SK-MEL-5 (cell line): ENCODE results near the gene DNMT3A. TPM values are rescaled to one million over a fixed set of nuclear protein-coding genes. Genes with fewer than 3 reads are reported as not detected.

Experiments
- DNase-seq: peaks from one replicate; pipeline ENCODE4 v3.0.0-alpha.2; 2016; ENCODE audit warnings: low read depth, low spot score
- in situ Hi-C: cut with HindIII; loops from 2 replicates; pipeline ENCODE4 v1.10.0; 2016; ENCODE audit warnings: low sequenced_read_pairs, high pct_unique_total_duplicates, low pct_unique_long_range_greater_than_20kb
- total RNA-seq: library from RNA; depleted of rRNA; stranded (reverse); fragments of >200 nt; shearing (Covaris generic); gene quantifications from 2 replicates; pipeline ENCODE4 v1.2.3, GENCODE V29; 2014

DNMT3A gene
- total RNA-seq, 1 experiment from 2014 or later = 11.8 TPM

DNA sequence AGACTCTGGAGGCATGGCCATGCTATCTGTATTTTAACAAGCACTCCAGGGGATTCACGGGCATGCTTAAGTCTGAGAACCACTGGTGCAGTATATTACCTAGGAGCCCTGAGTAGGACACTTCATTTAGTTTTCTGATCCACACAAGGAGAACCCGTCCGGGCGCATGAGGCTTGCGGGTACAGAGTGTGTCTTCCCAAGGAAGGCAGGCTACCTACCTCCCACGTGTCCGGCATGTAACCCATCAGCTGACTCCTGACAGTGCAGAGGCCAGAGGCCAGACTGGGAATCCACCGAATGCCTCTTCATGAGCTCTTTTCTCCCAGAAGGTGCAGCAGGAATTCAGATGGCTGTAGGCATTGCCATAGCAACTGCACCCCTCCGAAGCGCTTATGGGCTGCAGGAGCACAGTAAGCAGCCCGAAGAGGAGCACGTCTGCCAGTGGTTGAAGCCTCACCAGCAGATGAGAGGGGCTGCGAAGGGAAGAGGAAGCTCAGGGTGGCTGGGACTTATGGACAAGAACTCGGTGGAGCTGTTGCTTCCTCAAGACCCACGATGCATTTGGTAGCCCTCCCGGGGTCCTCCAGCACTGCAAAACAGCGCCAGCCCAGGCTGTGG, 33.8 kb upstream of the DNMT3A start:
- DNase-seq = no peak
- in situ Hi-C loops = no loop called here

DNA sequence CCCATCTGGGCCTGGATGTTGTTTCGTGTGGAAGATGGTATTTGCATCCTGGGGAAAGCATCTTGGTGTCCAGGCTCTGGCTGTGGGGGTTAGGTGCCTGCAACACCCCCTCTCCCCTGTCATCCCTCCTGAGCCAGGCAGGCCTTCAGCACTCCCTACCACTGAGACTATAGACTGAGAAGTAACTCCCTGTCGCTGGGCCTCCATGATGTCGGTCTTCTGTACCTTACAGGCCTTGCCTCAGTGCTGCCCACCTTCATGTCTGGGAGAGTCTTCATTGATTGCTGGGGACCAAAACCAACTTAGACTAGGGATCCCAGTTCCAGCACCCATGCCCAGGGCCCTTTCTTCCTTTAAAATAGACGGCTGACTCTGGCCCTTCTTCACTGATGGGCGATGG, 33.1 kb upstream of the DNMT3A start:
- in situ Hi-C loops = no loop called here
- DNase-seq = no peak

DNA sequence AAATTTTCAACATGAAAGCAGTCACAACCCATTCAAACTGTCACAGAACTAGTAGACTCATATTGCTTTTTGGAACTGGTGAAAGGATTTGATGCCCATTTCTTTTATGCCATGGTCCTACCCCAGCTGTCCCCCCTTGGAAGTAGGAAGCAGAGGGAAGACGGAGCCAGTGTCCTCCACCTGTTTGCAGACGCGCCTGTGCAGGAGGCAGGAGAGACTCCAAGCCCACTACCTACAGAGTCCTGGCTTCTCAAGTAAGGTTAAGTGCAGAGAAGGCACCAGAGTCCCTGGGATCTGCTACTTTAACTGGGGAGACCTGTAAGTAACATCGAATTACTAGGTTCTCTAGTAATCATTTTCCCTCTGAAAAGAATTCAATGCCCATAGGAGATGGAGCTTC, 32.7 kb upstream of the DNMT3A start:
- in situ Hi-C loops = no loop called here
- DNase-seq = no peak

DNA sequence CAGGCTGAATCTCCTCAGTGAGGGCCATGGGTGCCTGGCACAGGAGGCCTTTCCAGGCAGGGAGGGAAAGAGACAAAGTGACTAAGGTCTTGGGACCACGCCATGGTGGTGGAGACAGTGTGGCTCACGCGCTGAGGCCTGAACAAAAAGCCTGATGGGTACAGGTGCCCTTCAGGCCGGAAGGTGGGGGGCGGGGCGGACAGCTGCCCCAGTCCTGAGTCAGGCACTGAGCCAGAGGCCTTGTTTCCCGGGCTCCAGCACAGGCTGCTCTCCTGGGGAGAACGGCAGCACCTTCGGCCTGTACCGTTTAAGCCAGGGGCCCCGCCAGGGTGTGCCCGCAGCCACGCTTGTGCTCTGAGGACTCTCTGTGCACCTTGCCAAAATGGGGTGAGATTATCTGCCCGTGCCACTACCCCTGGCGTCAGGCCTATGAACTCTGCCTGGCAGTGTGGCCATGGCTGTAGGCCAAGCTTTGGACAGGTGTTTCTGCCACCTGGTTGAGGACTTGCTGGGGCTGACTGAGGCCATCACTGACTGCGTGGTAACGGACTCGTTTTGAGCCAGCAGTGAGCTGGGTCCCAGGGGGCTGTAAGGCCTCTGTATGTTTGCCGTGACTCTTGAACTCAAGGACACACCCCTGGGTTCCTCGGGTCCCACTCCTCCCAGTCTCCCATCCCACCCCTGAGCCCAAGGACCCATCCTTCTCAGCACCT, 31.7 kb upstream of the DNMT3A start:
- DNase-seq = no peak
- in situ Hi-C loops = no loop called here

DNA sequence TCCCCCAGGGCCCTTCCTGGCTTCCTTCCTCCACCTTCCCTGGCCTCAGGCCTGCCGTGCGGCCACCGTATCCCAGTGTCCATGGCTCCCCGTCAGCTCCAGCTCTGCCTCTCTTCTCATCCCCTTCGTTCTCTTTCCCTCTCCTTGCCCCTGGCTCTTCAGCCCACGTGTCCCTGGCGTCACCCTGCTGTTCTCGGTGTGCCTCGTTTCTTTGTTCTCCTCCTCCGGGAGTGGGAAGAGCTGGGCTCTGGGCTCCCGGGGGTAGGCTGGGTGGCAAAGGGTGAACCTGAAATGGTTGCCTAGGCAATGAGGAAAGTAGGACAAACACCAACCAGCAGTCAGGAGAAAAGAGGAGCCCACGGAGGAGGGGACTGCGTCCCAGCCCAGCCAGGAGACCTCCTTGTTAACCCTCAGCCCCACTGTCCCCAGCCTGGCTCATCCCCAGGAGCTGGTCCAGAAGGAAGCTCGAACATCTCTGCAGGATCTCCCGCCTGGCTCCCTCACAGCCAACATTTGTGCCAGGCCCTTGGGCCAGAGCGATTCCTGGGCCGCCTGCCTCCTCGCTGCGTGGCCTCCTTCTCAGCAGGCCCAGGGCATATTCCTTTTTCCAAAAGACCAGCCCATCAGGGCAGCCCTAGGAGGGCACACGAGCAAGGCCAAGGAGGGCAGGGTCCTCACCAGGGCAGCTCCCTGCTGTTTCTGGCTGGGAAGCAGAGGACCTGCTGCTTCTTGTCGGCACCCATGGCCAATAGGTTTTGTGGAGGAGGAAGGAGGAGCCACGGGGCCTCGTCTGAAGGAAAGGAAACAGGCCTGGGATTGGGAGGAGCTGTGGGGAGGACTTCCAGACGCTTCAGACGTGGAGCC, 30.9 kb upstream of the DNMT3A start:
- no peak for DNase-seq
- in situ Hi-C loops = no loop called here

DNA sequence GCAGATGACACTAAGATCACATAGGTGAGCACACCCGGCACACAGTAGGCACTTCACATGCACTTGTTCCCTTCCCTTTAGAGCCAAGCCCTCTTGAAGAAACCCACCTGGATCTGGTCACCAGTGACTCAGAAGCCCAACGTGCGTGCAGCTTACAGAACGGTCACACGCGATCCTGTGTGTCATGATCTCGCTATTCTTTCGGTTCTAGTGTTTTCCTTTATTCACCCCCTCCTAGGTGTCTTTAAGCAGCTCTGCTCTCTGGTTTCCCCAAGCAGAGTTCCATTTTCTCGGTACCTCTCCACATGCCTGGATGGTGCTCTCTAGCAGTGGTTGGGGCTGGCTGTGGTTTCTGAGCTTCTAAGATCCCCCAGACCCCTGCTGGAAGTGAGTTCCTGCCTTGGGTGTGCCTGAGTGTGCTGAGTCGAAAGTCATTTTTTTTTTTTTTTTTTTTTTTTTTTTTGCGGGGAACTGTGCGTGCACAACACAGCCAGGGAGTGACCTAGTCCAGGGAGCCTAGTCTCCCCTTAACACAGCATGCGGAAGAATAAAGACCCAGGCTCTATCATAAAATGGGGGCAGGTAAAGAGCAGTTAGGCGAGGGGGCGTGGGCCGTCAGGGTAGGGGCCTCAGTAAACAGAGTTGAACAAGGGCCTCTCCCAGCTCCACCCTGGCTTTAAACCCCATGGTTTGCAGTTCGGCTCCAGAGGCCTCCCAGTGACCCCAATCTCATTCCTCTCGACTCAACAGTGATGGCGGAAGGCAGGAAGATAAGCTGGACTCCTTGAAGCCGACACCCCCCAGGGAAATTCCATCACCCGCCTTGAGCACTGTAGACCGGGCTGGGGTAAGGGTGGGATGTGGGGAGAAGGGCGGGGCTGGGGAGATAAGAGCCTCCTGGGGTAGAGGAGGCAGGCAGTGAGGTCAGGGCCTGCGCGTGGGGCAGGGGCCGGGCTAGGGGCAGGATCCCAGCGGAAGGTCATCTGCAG, 29.8 kb upstream of the DNMT3A start:
- no peak for DNase-seq
- in situ Hi-C loops = no loop called here

DNA sequence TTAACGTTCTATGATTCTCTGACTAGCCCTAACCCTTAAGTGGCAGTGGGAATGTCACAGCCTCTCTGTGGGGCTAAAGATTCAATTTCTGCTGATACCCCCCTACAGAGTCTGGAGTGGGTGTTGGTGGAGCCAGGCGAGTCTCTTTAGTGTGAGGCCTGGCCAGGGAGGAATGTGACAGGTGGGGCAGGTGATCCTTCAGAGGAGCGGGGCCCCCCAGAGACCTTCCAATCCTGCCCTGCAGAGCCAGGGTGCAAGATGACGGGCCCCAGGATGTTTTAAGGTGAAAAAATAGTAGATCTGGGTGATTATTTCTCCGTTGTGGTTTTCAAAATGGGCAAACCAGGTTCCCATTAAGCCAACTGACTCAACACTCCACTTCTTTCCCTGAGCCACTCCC, 28.2 kb upstream of the DNMT3A start:
- DNase-seq = no peak
- in situ Hi-C loops = no loop called here

DNA sequence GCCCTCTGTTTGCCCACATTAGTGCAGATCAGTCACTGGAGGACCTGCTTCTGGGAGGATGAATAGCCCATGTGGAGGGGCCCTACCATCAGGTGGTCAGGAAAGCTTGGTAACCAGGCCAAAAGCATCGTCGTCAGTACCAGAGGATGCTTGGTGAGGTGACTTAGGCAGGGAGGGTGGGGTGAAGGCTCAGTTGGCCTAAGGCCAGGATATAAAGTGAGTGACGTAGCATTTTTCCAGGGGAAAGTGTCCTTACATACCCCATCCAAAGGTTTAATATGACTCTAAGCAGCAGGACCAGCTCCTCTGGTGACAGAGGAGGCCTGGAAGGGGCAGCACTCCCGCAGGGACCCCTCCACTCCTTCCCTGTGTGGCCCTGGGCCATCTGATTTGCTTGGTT, 27.7 kb upstream of the DNMT3A start:
- no peak for DNase-seq
- in situ Hi-C loops = no loop called here

DNA sequence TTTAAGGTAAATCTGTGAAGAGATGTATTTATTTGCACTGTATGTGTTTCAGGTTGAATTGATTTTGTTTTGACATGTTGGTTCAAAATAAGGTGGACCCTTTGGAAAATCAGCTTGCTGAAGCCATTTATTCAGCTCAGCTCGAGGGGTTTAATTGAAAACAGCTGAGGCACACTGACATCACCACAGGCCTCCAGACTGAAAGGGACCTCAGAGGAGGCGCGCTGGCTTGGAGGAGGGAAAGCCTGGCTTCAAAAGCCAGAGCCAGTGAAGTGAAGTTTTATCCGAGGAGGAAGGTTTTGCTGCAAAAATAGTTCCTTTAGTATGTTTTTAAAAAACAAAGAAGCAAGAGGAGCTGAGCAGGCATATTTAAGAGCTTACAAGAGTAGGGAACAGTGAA, 26.9 kb upstream of the DNMT3A start:
- in situ Hi-C loops = no loop called here

DNA sequence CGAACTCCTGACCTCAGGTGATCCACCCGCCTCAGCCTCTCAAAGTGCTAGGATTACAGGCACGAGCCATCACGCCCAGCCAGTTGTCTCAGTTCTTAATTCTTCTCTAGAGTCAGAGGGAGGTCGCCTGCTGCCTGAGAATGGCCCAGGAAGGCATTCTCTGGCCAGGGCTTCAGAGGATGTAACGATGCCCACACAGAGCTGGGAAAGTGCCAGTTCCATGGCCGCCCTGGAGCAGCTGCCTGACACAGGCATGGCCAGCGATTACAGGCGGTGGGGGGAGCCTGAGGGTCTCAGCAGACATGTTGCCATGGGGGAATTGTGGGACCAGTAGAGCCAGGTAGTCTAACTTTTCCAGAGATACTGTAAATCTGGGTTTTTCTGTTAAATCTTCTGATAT, 25.6 kb upstream of the DNMT3A start:
- in situ Hi-C loops = no loop called here
- DNase-seq = no peak

More for the DNA sequence above, 26.9 kb upstream of the DNMT3A start:
- DNase-seq = no peak

DNA sequence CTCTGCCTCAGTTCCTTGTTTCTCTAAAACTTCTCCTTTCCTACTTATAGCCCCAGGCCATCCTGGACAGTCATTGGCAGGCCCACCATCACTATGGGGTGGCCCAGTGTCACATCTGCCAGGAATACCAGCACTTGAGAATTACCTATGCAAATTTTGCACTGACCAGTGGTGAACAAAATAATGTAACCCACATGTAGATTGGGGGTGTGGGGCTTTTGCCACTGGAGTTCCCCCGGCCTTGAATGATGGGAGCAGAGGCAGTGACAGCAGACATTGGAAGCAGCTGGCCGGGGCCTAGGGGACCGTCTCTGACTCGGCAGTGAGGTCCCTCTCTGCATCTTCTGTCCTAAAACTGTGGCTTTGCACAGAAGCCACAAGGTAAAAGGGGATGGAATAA, 24.9 kb upstream of the DNMT3A start:
- in situ Hi-C loops = no loop called here
- DNase-seq = no peak

DNA sequence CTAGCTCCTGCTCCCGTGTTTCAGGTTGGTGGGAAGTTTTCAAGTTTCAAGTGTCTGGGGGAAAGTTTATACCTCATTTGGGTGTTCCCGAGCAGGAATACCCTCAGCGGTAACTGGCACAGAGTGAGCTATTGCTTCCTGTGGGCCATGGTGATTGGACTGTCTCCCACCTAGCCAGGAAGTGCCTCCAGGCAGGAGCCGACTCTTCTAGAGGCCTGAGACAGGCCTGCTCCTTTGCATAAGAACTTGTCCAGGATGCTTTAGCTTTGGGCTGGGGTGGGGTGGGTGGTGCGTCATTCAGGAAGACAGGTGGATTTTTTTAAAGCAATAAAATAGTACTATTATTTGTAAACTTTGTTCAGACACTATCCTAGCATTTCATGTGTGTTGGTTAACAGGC, 23.5 kb upstream of the DNMT3A start:
- no peak for DNase-seq
- in situ Hi-C loops = no loop called here

DNA sequence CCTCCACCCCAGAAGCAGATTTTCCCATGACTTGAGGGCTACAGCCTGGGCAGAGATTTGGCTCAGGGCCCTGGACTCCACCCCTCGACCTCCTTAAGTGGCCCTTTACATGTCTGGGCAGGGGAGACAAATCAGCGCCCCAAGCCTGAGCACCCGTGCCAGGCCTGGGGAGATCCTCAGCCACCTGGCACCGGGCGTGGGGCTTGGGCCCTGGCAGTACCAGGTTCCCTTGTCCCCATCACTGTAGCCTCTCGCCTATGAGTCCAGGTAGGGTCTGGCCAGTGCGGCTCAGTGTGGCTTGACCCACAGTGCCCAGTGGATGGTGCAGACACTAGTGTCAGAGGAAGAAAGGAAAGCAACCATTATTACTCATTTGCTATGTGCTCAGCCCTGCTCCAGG, 22.0 kb upstream of the DNMT3A start:
- in situ Hi-C loops = no loop called here

DNA sequence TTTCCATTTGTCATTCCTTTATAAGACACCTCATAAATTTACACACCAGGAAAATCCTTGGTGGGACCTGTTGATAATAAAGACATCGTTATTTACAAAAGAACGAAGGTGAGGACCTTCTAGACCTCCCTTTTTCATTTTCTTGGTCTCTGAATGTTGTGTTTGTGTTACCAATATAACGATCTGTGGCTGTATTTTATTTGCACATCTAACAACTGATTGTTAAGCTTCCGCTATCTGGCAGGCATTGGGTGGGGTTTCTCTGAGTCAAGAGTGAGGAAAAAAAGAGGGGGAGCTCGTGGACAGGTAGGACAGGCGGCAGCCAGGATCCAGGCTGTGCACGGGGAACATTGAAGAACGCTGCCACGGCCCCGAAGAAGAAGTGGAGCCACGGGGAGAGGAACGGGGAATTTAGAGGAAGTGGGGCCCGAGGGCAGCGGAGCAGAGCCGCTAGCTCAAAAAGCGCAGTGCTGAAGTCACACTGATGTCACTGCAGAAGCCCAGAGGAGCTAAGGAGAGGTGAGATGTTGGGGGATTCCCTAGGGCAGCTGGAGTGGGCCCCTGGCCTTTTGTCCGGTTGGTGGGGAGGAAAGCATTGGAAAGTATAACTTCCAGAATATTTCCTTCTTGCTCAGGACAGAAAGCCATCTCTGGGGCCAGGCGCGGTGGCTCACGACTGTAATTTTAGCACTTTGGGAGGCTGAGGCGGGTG, 20.9 kb upstream of the DNMT3A start:
- no peak for DNase-seq
- in situ Hi-C loops = no loop called here

More for the DNA sequence above, 22.0 kb upstream of the DNMT3A start:
- no peak for DNase-seq

DNA sequence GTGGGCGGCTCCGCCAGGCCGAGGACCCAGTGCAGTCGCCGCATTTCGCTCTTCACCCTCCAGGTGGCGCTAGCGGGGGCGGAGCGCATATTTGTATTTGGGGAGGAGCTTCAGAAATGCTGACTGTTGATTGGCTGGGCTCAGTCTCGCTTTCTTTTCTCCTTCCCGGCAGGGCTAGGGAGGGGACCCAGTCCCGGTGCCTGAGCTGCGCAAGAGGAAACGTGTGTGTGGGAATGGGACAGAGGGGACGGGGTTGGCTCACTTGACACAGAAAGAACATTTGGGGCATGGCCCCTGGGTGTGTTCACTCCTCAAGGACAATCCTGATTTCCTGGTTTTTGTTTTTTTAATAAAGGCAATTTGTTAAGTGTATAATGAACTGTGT, 20.3 kb upstream of the DNMT3A start:
- peak; percentile 90 for DNase-seq
- in situ Hi-C loops = no loop called here

DNA sequence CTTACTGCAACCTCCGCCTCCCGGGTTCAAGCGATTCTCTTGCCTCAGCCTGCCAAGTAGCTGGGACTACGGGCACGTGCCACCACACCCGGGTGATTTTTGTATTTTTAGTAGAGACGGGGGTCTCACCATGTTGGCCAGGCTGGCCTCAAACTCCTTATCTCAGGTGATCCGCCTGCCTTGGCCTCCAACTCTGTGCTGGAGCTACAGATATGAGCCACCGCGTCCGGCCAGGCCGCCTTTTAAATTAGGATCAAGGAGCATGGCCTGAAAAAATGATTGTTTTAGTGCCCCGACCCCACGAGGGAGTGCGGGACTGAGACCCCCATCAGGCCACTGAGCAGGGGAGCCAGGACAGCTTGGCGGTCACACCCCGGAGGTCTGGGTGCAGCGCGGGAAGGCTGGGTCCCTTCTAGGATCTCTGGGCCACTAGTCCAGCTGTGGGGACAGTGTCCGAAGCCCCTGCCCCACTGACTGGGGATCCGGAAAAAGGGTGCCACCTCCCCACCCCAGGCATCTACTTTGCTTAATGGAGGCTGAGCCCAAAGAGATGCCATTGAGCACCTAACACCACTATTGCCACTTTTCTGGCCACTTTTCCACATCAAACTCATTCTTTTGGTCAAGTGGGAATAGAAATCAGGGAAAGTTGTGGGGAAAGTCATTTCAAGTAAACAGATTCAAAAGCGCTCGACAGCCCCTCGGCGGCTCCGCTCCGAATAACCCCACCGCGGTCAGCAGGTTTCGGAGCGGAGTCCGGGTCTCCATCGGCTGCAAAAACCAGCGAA, 19.7 kb upstream of the DNMT3A start:
- in situ Hi-C loops = no loop called here
- no peak for DNase-seq
